ENCODE results near the gene PRPF39.

PRPF39 gene

GRCh38 chr14:45083617-45083975 lies 320 bp upstream of the PRPF39 start:
- DNase-seq = no peak

- no peak for DNase-seq
These were observed 1.0 kb downstream of the PRPF39 start for GRCh38 chr14:45084946-45085346.

GRCh38 chr14:45089813-45090212 lies 5.9 kb downstream of the PRPF39 start:
- DNase-seq = no peak

- DNase-seq = no peak
These were observed 7.8 kb downstream of the PRPF39 start for GRCh38 chr14:45091710-45092109.

GRCh38 chr14:45094275-45094674 lies 10.4 kb downstream of the PRPF39 start:
- no peak for DNase-seq

- DNase-seq = no peak
These were observed 11.2 kb downstream of the PRPF39 start for GRCh38 chr14:45095143-45095542.

GRCh38 chr14:45096218-45096617 lies 12.3 kb downstream of the PRPF39 start:
- no peak for DNase-seq

- DNase-seq = no peak
These were observed 19.9 kb downstream of the PRPF39 start for GRCh38 chr14:45103806-45104205.

GRCh38 chr14:45104561-45104960 lies 20.6 kb downstream of the PRPF39 start:
- no peak for DNase-seq

- DNase-seq = no peak
These were observed 29.2 kb downstream of the PRPF39 start for GRCh38 chr14:45112896-45113781.

- DNase-seq = no peak
These were observed 30.4 kb downstream of the PRPF39 start for GRCh38 chr14:45114327-45114726.

- no peak for DNase-seq
These were observed 34.7 kb downstream of the PRPF39 start for GRCh38 chr14:45118594-45118993.

- DNase-seq = no peak
These were observed 36.2 kb downstream of the PRPF39 start for GRCh38 chr14:45120096-45120495.

- no peak for DNase-seq
These were observed 39.4 kb downstream of the PRPF39 start for GRCh38 chr14:45123271-45123670.

GRCh38 chr14:45125754-45126153 lies 41.8 kb downstream of the PRPF39 start:
- no peak for DNase-seq

GRCh38 chr14:45128963-45129629 lies 45.2 kb downstream of the PRPF39 start:
- DNase-seq = no peak

GRCh38 chr14:45133683-45134050 lies 49.8 kb downstream of the PRPF39 start:
- DNase-seq = no peak

- DNase-seq = peak; percentile 99
These were observed 50.4 kb downstream of the PRPF39 start, which contains the start of gene FKBP3 for GRCh38 chr14:45134051-45134958. Gene FKBP3 (minus strand): TSS chr14:45134481. CDS start chr14:45134456, 25 bp downstream.

- peak; percentile 18 for DNase-seq
These were observed 51.2 kb downstream of the PRPF39 start for GRCh38 chr14:45135156-45135555.

GRCh38 chr14:45135659-45136395 lies 51.9 kb downstream of the PRPF39 start, which contains the start of gene FANCM:
Gene FANCM (plus strand): TSS chr14:45135930. CDS start chr14:45136032, 102 bp downstream.
- DNase-seq = peak; percentile 99

- no peak for DNase-seq
These were observed 52.5 kb downstream of the PRPF39 start for GRCh38 chr14:45136399-45136798.

- no peak for DNase-seq
These were observed 56.8 kb downstream of the PRPF39 start for GRCh38 chr14:45140661-45141187.

Measured in NCI-H2171 (cell line).